Measurements from ENCODE around the gene FREY1.
"Not testable (repeated sequence)": the region's sequence is repeated elsewhere in the genome, so short reads cannot be mapped to it uniquely, and the experiment has no call there.

The FREY1 gene

DNA sequence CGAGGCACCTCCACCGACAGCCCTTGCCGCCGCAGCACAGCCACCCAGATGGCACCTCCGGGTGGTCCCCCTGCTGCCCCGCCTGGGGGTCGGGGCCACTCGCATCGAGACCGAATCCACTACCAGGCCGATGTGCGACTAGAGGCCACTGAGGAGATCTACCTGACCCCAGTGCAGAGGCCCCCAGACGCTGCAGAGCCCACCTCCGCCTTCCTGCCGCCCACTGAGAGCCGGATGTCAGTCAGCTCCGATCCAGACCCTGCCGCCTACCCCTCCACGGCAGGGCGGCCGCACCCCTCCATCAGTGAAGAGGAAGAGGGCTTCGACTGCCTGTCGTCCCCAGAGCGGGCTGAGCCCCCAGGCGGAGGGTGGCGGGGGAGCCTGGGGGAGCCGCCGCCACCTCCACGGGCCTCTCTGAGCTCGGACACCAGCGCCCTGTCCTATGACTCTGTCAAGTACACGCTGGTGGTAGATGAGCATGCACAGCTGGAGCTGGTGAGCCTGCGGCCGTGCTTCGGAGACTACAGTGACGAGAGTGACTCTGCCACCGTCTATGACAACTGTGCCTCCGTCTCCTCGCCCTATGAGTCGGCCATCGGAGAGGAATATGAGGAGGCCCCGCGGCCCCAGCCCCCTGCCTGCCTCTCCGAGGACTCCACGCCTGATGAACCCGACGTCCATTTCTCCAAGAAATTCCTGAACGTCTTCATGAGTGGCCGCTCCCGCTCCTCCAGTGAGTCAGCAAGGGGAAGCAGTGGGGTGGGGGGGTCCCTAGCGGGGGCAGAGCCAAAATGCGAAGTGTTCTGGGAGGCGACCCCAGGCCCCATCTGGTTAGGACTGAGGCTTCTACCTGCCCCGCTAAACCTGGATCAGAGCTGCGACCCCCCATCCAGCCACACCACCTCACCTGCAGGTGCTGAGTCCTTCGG is 4.4 kb downstream of the FREY1 start:
- H3K9me3 Mint-ChIP-seq: no peaks in the 10 kb centered on the region
- ATAC-seq (replicated peaks; ENCODE audit: extremely low read depth, poor library complexity, severe bottlenecking): no peak

DNA sequence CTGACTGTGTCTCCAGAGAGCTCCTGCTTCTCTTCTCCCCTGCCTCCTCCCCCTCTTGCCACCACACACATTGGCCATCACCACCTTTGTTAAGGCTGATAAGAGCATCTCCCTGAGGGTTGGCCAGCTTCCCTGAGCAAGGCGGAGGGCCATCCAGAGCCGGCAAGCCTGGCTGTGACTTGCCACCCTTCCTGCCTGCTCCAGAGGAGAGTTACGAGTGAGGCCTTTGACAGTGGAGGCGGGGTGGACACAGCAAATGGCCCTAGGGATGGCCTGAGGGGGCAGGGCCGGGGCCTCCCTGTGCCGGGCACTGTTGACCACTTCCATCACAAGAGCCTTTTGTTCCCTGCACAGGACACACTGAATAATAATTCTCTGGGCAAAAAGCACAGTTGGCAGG is 5.4 kb downstream of the FREY1 start:
- no peak for ATAC-seq (replicated peaks; ENCODE audit: extremely low read depth, poor library complexity, severe bottlenecking)
- Mint-ChIP-seq H3K4me1 (peaks cover 17% of the 10 kb centered on the region), H3K9me3 (no peaks in the 10 kb centered on the region), H3K4me3 (peak overlapping the region; percentile 47), H3K36me3 (ENCODE audit: insufficient read depth) (peaks cover 22% of the 10 kb centered on the region), H3K27me3 (peaks cover 26% of the 10 kb centered on the region), H3K27ac (ENCODE audit: low read depth) (no peak overlapping the region)
- DNase-seq (ENCODE audit: low spot score in 2 of 2): no peak

More for the DNA sequence above, 4.4 kb downstream of the FREY1 start:
- peaks cover 18% of the 10 kb centered on the region for H3K4me1 Mint-ChIP-seq
- peaks cover 22% of the 10 kb centered on the region for H3K36me3 Mint-ChIP-seq (ENCODE audit: insufficient read depth)
- DNase-seq (ENCODE audit: low spot score in 2 of 2): no peak
- no peak overlapping the region for H3K4me3 Mint-ChIP-seq
- no peak overlapping the region for H3K27ac Mint-ChIP-seq (ENCODE audit: low read depth)
- H3K27me3 Mint-ChIP-seq: peaks cover 23% of the 10 kb centered on the region

GRCh38 chr11:45900916-45901617 is 6.0 kb downstream of the FREY1 start:
- Mint-ChIP-seq H3K4me3 (peak overlapping the region; percentile 47), H3K27me3 (peaks cover 26% of the 10 kb centered on the region), H3K36me3 (ENCODE audit: insufficient read depth) (peaks cover 20% of the 10 kb centered on the region), H3K9me3 (no peaks in the 10 kb centered on the region), H3K27ac (ENCODE audit: low read depth) (no peak overlapping the region), H3K4me1 (peaks cover 11% of the 10 kb centered on the region)
- no peak for ATAC-seq (replicated peaks; ENCODE audit: extremely low read depth, poor library complexity, severe bottlenecking)
- no peak for DNase-seq (ENCODE audit: low spot score in 2 of 2)

DNA sequence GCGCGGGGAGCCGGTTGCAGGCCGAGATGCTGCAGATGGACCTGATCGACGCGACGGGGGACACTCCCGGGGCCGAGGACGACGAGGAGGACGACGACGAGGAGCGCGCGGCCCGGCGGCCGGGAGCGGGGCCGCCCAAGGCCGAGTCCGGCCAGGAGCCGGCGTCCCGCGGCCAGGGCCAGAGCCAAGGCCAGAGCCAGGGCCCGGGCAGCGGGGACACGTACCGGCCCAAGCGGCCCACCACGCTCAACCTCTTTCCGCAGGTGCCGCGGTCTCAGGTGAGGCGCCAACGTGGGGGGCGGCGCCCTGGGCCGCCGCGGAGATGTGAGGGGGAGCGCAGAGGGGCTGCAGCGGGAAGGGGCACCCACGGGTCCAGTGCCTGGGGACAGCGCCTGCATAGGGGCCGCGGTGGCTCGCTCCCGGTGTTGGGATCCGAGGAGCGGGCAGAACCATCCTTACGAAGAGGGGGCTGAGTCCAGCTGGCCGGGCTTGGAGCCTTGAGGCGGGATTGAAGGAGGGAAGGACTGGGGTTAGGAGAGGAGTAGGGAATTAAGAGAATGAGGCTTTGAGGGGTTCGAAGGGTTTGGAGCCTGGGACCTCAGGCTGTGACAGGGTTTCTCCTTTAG is 6.8 kb downstream of the FREY1 start:
- Mint-ChIP-seq H3K27me3 (peaks cover 29% of the 10 kb centered on the region), H3K4me3 (peak overlapping the region; percentile 68), H3K4me1 (peaks cover 11% of the 10 kb centered on the region), H3K36me3 (ENCODE audit: insufficient read depth) (peaks cover 20% of the 10 kb centered on the region)
- DNase-seq (ENCODE audit: low spot score in 2 of 2); H3K27ac Mint-ChIP-seq (ENCODE audit: low read depth); H3K9me3 Mint-ChIP-seq; ATAC-seq (replicated peaks; ENCODE audit: extremely low read depth, poor library complexity, severe bottlenecking): not testable (repeated sequence)

GRCh38 chr11:45899448-45900174 is 7.5 kb downstream of the FREY1 start:
- ATAC-seq (replicated peaks; ENCODE audit: extremely low read depth, poor library complexity, severe bottlenecking) (peak; percentile 77), DNase-seq (ENCODE audit: low spot score in 2 of 2) (peak in 1 of 2 donors; percentile 65)
- peaks cover 11% of the 10 kb centered on the region for H3K4me1 Mint-ChIP-seq
- H3K27me3 Mint-ChIP-seq: peaks cover 36% of the 10 kb centered on the region
- peak overlapping the region; percentile 68 for H3K4me3 Mint-ChIP-seq
- no peaks in the 10 kb centered on the region for H3K9me3 Mint-ChIP-seq
- peak overlapping the region; percentile 64 for H3K27ac Mint-ChIP-seq (ENCODE audit: low read depth)
- H3K36me3 Mint-ChIP-seq (ENCODE audit: insufficient read depth): peaks cover 18% of the 10 kb centered on the region

DNA sequence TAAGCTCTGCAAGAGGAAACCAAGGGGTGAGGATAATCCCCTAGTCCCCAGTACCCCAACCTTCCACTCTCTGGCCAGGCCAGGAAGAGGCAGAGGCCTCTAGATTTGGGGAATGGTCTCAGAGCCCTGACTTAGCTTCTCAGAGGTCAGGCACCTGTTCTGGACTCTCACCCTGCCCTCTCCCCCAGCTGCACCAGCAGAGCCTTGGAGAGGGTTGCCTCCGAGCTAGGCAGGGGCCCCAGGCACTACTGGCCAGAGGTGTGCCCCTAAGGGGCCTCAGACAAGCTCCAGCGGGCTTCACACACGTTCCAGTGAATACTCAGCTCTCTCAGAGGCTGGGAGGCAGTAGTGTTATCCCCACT is 8.0 kb downstream of the FREY1 start:
- no peaks in the 10 kb centered on the region for H3K9me3 Mint-ChIP-seq
- no peak for DNase-seq (ENCODE audit: low spot score in 2 of 2)
- ATAC-seq (replicated peaks; ENCODE audit: extremely low read depth, poor library complexity, severe bottlenecking): no peak
- peak overlapping the region; percentile 64 for H3K27ac Mint-ChIP-seq (ENCODE audit: low read depth)
- H3K4me3 Mint-ChIP-seq: peak overlapping the region; percentile 68
- peaks cover 11% of the 10 kb centered on the region for H3K4me1 Mint-ChIP-seq
- peaks cover 41% of the 10 kb centered on the region for H3K27me3 Mint-ChIP-seq
- H3K36me3 Mint-ChIP-seq (ENCODE audit: insufficient read depth): peaks cover 14% of the 10 kb centered on the region

- Mint-ChIP-seq H3K36me3 (ENCODE audit: insufficient read depth) (peaks cover 11% of the 10 kb centered on the region), H3K4me1 (peaks cover 11% of the 10 kb centered on the region), H3K27ac (ENCODE audit: low read depth) (no peak overlapping the region), H3K4me3 (no peak overlapping the region), H3K27me3 (peaks cover 41% of the 10 kb centered on the region), H3K9me3 (no peaks in the 10 kb centered on the region)
- ATAC-seq (replicated peaks; ENCODE audit: extremely low read depth, poor library complexity, severe bottlenecking): no peak
- no peak for DNase-seq (ENCODE audit: low spot score in 2 of 2)
Observed at GRCh38 chr11:45897556-45897955, 9.5 kb downstream of the FREY1 start.

- Mint-ChIP-seq H3K4me3 (no peak overlapping the region), H3K9me3 (no peaks in the 10 kb centered on the region), H3K4me1 (peaks cover 11% of the 10 kb centered on the region), H3K27me3 (peaks cover 41% of the 10 kb centered on the region), H3K36me3 (ENCODE audit: insufficient read depth) (peaks cover 9% of the 10 kb centered on the region), H3K27ac (ENCODE audit: low read depth) (no peak overlapping the region)
- no peak for DNase-seq (ENCODE audit: low spot score in 2 of 2)
- no peak for ATAC-seq (replicated peaks; ENCODE audit: extremely low read depth, poor library complexity, severe bottlenecking)
Observed at GRCh38 chr11:45896422-45896984, 10.6 kb downstream of the FREY1 start.

DNA sequence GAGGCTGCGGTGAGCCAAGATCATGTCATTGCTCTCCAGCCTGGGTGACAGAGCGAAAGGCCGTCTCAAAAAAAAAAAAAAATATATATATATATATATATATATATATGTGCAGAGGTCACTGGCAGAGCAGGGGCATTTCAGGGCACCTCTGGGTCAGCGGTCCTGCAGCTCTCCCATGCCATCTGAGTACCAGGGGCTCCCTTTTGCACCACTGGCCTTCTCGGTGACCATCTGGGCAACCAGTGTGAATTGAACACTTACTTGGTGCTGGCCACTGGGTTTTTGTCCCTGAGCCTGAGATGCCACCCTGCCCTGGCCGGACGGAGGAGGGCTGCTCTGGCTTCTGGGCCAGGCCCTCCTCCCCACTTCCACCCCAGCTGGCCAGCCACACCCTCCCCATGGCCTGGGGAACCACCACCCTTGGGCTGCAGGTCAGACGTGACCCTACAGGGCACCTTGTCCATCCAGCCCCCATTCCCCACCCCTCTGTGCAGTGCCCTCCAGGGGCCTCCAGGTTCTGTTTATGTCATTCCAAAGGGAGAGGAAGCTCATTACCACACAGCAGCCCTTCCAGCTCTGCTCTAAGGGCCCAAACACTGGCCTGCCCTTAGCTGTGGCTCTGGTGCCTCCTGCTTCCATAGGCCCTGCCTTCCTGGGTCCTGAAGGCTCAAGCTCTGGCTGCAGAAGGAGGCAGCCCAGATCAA is 11.4 kb downstream of the FREY1 start:
- DNase-seq (ENCODE audit: low spot score in 2 of 2) (no peak), ATAC-seq (replicated peaks; ENCODE audit: extremely low read depth, poor library complexity, severe bottlenecking) (no peak)
- peaks cover 4% of the 10 kb centered on the region for H3K36me3 Mint-ChIP-seq (ENCODE audit: insufficient read depth)
- no peaks in the 10 kb centered on the region for H3K9me3 Mint-ChIP-seq
- H3K27ac Mint-ChIP-seq (ENCODE audit: low read depth): no peak overlapping the region
- H3K27me3 Mint-ChIP-seq: peaks cover 36% of the 10 kb centered on the region
- no peak overlapping the region for H3K4me3 Mint-ChIP-seq
- peaks cover 9% of the 10 kb centered on the region for H3K4me1 Mint-ChIP-seq

DNA sequence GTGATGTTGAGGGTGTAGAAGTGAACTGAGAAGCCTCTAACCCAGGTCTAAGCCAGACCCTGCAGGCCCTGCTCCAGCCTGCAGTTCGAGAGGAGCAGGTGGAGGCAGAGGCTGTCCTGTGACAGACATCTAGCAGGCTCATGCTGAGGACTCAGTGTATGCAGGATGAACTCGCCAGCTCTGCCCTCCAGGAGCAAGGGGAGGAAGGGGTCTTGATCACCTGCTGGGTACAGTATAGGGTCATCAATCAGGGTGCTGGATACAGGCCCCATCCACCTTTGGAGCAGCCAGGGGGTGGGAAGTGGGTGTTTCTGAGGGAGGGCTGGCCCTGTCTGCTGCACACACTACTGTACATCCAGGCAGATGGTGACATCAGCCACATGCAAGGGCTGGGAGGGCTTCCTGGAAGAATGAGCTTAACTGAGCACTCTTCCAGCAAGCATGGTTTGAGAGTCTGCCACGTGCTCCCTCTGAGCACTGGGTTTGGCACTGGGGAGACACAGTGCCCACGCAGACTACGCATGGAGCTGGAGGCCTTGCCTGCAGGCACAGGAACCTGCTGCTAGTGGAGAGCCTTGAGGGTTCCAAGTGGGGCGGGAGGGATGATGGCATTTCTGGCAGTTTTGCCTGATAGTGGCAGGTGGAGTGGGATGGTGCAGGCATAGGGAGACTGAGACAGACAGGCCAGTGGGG is 12.4 kb downstream of the FREY1 start:
- Mint-ChIP-seq H3K27ac (ENCODE audit: low read depth) (no peak overlapping the region), H3K27me3 (peaks cover 32% of the 10 kb centered on the region), H3K36me3 (ENCODE audit: insufficient read depth) (peaks cover under 1% of the 10 kb centered on the region), H3K9me3 (no peaks in the 10 kb centered on the region), H3K4me1 (peaks cover 5% of the 10 kb centered on the region), H3K4me3 (no peak overlapping the region)
- no peak for DNase-seq (ENCODE audit: low spot score in 2 of 2)
- ATAC-seq (replicated peaks; ENCODE audit: extremely low read depth, poor library complexity, severe bottlenecking): no peak

GRCh38 chr11:45892856-45893255 is 14.2 kb downstream of the FREY1 start:
- Mint-ChIP-seq H3K36me3 (ENCODE audit: insufficient read depth) (no peaks in the 10 kb centered on the region), H3K27me3 (peaks cover 19% of the 10 kb centered on the region), H3K4me1 (no peaks in the 10 kb centered on the region), H3K9me3 (no peaks in the 10 kb centered on the region), H3K4me3 (no peak overlapping the region), H3K27ac (ENCODE audit: low read depth) (no peak overlapping the region)
- DNase-seq (ENCODE audit: low spot score in 2 of 2) (no peak), ATAC-seq (replicated peaks; ENCODE audit: extremely low read depth, poor library complexity, severe bottlenecking) (no peak)
